ENCODE results near the gene TARS1. TPM values are rescaled to one million over a fixed set of nuclear protein-coding genes. Genes with fewer than 3 reads are reported as not detected.

Gene TARS1
- total and polyA plus RNA-seq, 3 donors from 2014 or later = 36.7 to 51.1 (median 40.5) TPM

DNA sequence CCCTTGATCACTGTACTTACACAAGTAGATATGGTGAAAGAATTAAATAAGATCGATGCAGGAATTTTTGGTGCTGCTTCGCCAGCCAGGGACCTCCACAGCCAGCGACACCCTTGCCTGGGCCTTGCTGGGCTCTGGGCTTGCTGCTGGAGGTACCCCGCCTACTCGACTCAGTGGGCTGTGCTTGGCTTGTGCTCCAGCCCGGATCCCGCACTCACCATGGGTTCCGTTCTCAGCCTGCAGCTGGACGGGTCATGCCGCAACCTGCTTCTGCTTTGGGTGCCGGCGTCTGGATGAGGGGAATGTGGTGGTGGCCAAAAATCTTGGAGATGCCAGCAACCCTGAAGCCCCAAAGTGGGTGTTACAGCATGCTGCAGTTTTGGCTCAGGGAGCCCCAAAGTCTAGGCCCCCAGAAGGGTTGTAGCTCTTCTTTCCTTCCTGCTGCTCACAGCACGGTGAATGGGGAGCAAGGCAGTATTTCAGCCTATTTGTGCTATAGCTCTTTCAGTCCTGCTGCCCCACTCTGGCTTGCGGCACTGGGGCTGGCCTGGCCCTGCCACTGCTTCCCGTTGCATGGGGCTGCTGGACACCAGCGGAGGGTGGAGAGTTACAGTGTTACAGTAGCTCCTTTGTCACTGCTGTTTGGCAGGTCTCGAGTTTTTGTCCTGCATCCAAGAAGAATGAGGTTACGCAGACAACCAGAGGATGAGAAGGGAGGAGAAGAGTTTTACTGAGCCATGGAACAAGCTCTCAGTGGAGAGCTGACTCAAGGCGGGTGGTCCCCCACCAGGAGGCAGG lies 48.0 kb downstream of the TARS1 start:
- no peaks in the 10 kb centered on the region for H3K4me1 ChIP-seq
- intact Hi-C loops (cut with DNase I; ENCODE audit: low total_unique reads) = no loop called here
- H3K36me3 ChIP-seq (ENCODE audit: low read depth, missing control alignments) = no peaks in the 10 kb centered on the region
- H3K4me3 ChIP-seq = no peak overlapping the region
- TF ChIP-seq POLR2A (IDR thresholded peaks at IDR 0.05) = no peak
- TF ChIP-seq, protein P1, sequence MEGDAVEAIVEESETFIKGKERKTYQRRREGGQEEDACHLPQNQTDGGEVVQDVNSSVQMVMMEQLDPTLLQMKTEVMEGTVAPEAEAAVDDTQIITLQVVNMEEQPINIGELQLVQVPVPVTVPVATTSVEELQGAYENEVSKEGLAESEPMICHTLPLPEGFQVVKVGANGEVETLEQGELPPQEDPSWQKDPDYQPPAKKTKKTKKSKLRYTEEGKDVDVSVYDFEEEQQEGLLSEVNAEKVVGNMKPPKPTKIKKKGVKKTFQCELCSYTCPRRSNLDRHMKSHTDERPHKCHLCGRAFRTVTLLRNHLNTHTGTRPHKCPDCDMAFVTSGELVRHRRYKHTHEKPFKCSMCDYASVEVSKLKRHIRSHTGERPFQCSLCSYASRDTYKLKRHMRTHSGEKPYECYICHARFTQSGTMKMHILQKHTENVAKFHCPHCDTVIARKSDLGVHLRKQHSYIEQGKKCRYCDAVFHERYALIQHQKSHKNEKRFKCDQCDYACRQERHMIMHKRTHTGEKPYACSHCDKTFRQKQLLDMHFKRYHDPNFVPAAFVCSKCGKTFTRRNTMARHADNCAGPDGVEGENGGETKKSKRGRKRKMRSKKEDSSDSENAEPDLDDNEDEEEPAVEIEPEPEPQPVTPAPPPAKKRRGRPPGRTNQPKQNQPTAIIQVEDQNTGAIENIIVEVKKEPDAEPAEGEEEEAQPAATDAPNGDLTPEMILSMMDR (IDR thresholded peaks at IDR 0.05) = no peak
- H3K9me3 ChIP-seq = no peaks in the 10 kb centered on the region
- peak; percentile 55 for DNase-seq
- 84 to 85% methylated on average over 18 to 19 of the region's 19 CpGs for WGBS, 2 donors
- no peak overlapping the region for H3K27ac ChIP-seq
- no peaks in the 10 kb centered on the region for H3K27me3 ChIP-seq

DNA sequence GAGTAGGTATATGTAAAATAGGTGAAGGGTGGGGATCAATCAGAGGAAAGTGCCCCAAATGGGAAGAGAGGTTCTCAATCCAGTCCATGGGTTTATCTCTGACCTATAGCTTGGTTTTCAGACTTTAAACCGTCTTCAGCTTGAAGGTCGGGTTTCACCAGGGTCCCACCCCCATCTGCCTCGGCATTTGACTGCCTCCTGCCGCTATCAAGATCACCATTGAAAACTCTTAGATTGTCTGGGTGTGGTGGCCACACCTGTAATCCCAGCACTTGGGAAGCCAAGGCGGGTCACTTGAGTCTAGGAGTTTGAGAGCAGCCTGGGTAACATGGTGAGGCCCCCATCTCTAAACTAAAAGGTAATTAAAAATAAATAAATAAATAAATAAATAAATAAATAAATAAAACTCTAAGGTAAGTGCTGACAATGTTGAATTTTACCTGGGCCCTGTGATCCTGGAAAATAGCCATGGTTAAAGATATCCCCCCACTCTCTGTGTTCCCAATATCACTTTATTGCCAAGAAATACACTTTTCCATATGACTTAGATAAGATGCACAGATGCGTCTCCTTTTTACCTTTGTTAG lies 48.8 kb downstream of the TARS1 start:
- H3K27me3 ChIP-seq = no peaks in the 10 kb centered on the region
- WGBS, 2 donors = 89% methylated on average over 6 of the region's 6 CpGs
- no peaks in the 10 kb centered on the region for H3K9me3 ChIP-seq
- intact Hi-C loops (cut with DNase I; ENCODE audit: low total_unique reads) = no loop called here
- no peak for DNase-seq
- no peaks in the 10 kb centered on the region for H3K4me1 ChIP-seq
- no peak overlapping the region for H3K27ac ChIP-seq
- no peak for TF ChIP-seq POLR2A (IDR thresholded peaks at IDR 0.05)
- TF ChIP-seq, protein P1 (IDR thresholded peaks at IDR 0.05) = no peak
- no peak overlapping the region for H3K4me3 ChIP-seq
- H3K36me3 ChIP-seq (ENCODE audit: low read depth, missing control alignments) = no peaks in the 10 kb centered on the region

- Histone ChIP-seq H3K36me3 (ENCODE audit: low read depth, missing control alignments) (no peaks in the 10 kb centered on the region), H3K27me3 (no peaks in the 10 kb centered on the region), H3K9me3 (no peaks in the 10 kb centered on the region), H3K4me1 (no peaks in the 10 kb centered on the region), H3K4me3 (no peak overlapping the region), H3K27ac (no peak overlapping the region)
- TF ChIP-seq POLR2A (IDR thresholded peaks at IDR 0.05) = no peak
- TF ChIP-seq, protein P1 (IDR thresholded peaks at IDR 0.05) = peak in 1 of 3 experiments; percentile 10
- intact Hi-C loops (cut with DNase I; ENCODE audit: low total_unique reads) = no loop called here
- no peak for DNase-seq
- WGBS, 2 donors = 37 to 71% methylated on average over 1 of the region's 1 CpG
Observed at GRCh38 chr5:33490071-33490665, 49.4 kb downstream of the TARS1 start.

- Histone ChIP-seq H3K27me3 (no peaks in the 10 kb centered on the region), H3K4me1 (no peaks in the 10 kb centered on the region), H3K36me3 (ENCODE audit: low read depth, missing control alignments) (no peaks in the 10 kb centered on the region), H3K27ac (no peak overlapping the region), H3K4me3 (no peak overlapping the region), H3K9me3 (no peaks in the 10 kb centered on the region)
- intact Hi-C loops (cut with DNase I; ENCODE audit: low total_unique reads) = no loop called here
- no peak for TF ChIP-seq POLR2A (IDR thresholded peaks at IDR 0.05)
- TF ChIP-seq, protein P1 (IDR thresholded peaks at IDR 0.05) = no peak
- no peak for DNase-seq
Observed at GRCh38 chr5:33491941-33492340, 51.2 kb downstream of the TARS1 start.
